CD14-positive monocyte (primary cell): Measurements from ENCODE around the gene ONECUT1. TPM values are rescaled to one million over a fixed set of nuclear protein-coding genes. Genes with fewer than 3 reads are reported as not detected.

Experiments
- DNase-seq, 3 donors: peaks; one replicate each; pipeline ENCODE4 v3.0.0-alpha.2; 2011 to 2022
- H2AFZ ChIP-seq: 2 replicates; pipeline ENCODE4 v1.6.0; 2012; ENCODE audit warnings: mild to moderate bottlenecking, low read depth, low read length, inconsistent platforms; ENCODE audit not compliant: insufficient read depth, poor library complexity, severe bottlenecking
- H3K27ac ChIP-seq, 2 donors: 1 replicate in 1 of 2; 2 replicates in 1 of 2; pipeline ENCODE4 v1.5.1; 2012 to 2013; ENCODE audit warnings: low read length in 2 of 2, control low read depth in 1 of 2, inconsistent platforms in 1 of 2, low read depth in 1 of 2, mild to moderate bottlenecking in 1 of 2
- H3K27me3 ChIP-seq, 2 donors: one replicate each; pipeline versions ENCODE4 v1.6.0 to v1.6.1; 2011 to 2013; ENCODE audit warnings: low read length in 2 of 2; ENCODE audit not compliant: control insufficient read depth in 2 of 2, insufficient read depth in 2 of 2
- H3K36me3 ChIP-seq, 2 donors: replicated peaks in 1 of 2; 1 replicate in 1 of 2; 2 replicates in 1 of 2; pipeline versions ENCODE4 v1.5.1 to v1.6.1; 2012 to 2013; ENCODE audit warnings: low read length in 2 of 2, control low read depth in 1 of 2, inconsistent platforms in 1 of 2, mild to moderate bottlenecking in 1 of 2; ENCODE audit not compliant: insufficient read depth in 2 of 2, control insufficient read depth in 1 of 2
- H3K4me1 ChIP-seq, 2 donors: 1 replicate in 1 of 2; 2 replicates in 1 of 2; pipeline versions ENCODE4 v1.5.1 to v1.6.1; 2012 to 2013; ENCODE audit warnings: low read length in 2 of 2, control low read depth in 1 of 2, inconsistent platforms in 1 of 2, mild to moderate bottlenecking in 1 of 2, moderate library complexity in 1 of 2; ENCODE audit not compliant: insufficient read depth in 2 of 2, control insufficient read depth in 1 of 2
- H3K4me2 ChIP-seq: replicated peaks from 2 replicates; pipeline ENCODE3; 2012; ENCODE audit warnings: low read length, moderate library complexity, mild to moderate bottlenecking; ENCODE audit not compliant: poor library complexity, severe bottlenecking; ENCODE audit errors: extremely low read depth
- H3K4me3 ChIP-seq, 3 experiments: fragments of 200-600 bp in 1 of 3; sonication (generic) in 1 of 3; replicated peaks in 1 of 3; 1 replicate in 2 of 3; 2 replicates in 1 of 3; pipeline ENCODE4 v1.5.1; 2011 to 2013; ENCODE audit warnings: low read length in 3 of 3, mild to moderate bottlenecking in 3 of 3, control low read depth in 2 of 3, low read depth in 2 of 3, inconsistent platforms in 1 of 3, moderate library complexity in 1 of 3
- H3K79me2 ChIP-seq: 2 replicates; pipeline ENCODE4 v1.6.0; 2012; ENCODE audit warnings: mild to moderate bottlenecking, control low read depth, inconsistent platforms, low read length, moderate library complexity; ENCODE audit not compliant: insufficient read depth
- H3K9ac ChIP-seq: 2 replicates; pipeline ENCODE4 v1.6.0; 2017; ENCODE audit warnings: low read length, mild to moderate bottlenecking; ENCODE audit not compliant: insufficient read depth, poor library complexity, severe bottlenecking
- H3K9me3 ChIP-seq, 2 donors: replicated peaks in 1 of 2; 1 replicate in 1 of 2; 2 replicates in 1 of 2; pipeline versions ENCODE4 v1.5.1 to v1.6.1; 2012 to 2013; ENCODE audit warnings: low read length in 2 of 2, control low read depth in 1 of 2; ENCODE audit not compliant: control insufficient read depth in 1 of 2, insufficient read depth in 1 of 2
- H4K20me1 ChIP-seq: 2 replicates; pipeline ENCODE4 v1.6.0; 2012; ENCODE audit warnings: mild to moderate bottlenecking, low read length, control low read depth, moderate library complexity; ENCODE audit not compliant: insufficient read depth
- H3K27ac Mint-ChIP-seq, 7 donors: one replicate each; pipeline ENCODE4 v1.8.0; 2020; ENCODE audit warnings: mild to moderate bottlenecking in 7 of 7, mixed read lengths in 7 of 7, moderate library complexity in 6 of 7, inconsistent platforms in 2 of 7
- H3K27me3 Mint-ChIP-seq, 3 donors: one replicate each; pipeline ENCODE4 v1.8.0; 2021 to 2022; ENCODE audit warnings: low read depth in 3 of 3, mild to moderate bottlenecking in 3 of 3, mixed read lengths in 3 of 3, moderate library complexity in 3 of 3, inconsistent platforms in 1 of 3
- H3K36me3 Mint-ChIP-seq, 2 donors: one replicate each; pipeline ENCODE4 v1.8.0; 2020; ENCODE audit warnings: mixed read lengths in 2 of 2, inconsistent platforms in 1 of 2, mild to moderate bottlenecking in 1 of 2
- H3K4me1 Mint-ChIP-seq: one replicate; pipeline ENCODE4 v1.8.0; 2020; ENCODE audit warnings: mild to moderate bottlenecking, mixed read lengths
- H3K4me3 Mint-ChIP-seq, 2 donors: one replicate each; pipeline ENCODE4 v1.8.0; 2020; ENCODE audit warnings: mild to moderate bottlenecking in 2 of 2, mixed read lengths in 2 of 2, moderate library complexity in 1 of 2
- H3K9me3 Mint-ChIP-seq, 7 donors: one replicate each; pipeline ENCODE4 v1.8.0; 2020 to 2022; ENCODE audit warnings: mixed read lengths in 7 of 7, mild to moderate bottlenecking in 6 of 7, moderate library complexity in 6 of 7, inconsistent platforms in 2 of 7
- CTCF ChIP-seq: fragments of 200-600 bp; IDR thresholded peaks from one replicate; pipeline ENCODE4 v1.8.0; 2022; ENCODE audit warnings: antibody characterized with exemption, mild to moderate bottlenecking
- WGBS: methylation state at CpG from one replicate; pipeline ENCODE4 v1.1.5; 2013; ENCODE audit warnings: missing lambda C conversion rate; ENCODE audit not compliant: insufficient coverage; 5-methylcytosine and 5-hydroxymethylcytosine counted together
- intact Hi-C, 2 donors: fragments of 100-400 bp; cut with micrococcal nuclease; formaldehyde crosslinking; loops; one replicate each; pipeline versions ENCODE4 v1.15.0 to v1.15.1; 2023
- polyA plus RNA-seq, 3 donors: library from polyadenylated mRNA; depleted of rRNA in 1 of 3; unstranded in 2 of 3; stranded (reverse) in 1 of 3; fragments of 300-500 nt in 2 of 3; fragments of >200 nt in 1 of 3; fragmentation: Illumina TruSeq in 2 of 3; gene quantifications; 1 replicate in 2 of 3; 2 replicates in 1 of 3; pipeline ENCODE4 v1.2.3, GENCODE V29; 2012 to 2021

Gene ONECUT1
- polyA plus RNA-seq, 3 donors: not detected

- peaks cover 13% of the 10 kb centered on the region for H3K4me1 Mint-ChIP-seq
- H3K9ac ChIP-seq: no peak overlapping the region
- no peak overlapping the region for H3K27ac Mint-ChIP-seq
- TF ChIP-seq CTCF: no peak
- H3K4me1 ChIP-seq: peaks cover 4 to 8% of the 10 kb centered on the region in 2 donors
- no peaks in the 10 kb centered on the region for H3K36me3 ChIP-seq
- no peak overlapping the region for H3K4me3 ChIP-seq
- no peak overlapping the region for H3K27ac ChIP-seq
- H4K20me1 ChIP-seq: no peaks in the 10 kb centered on the region
- H3K79me2 ChIP-seq: no peaks in the 10 kb centered on the region
- H3K4me3 Mint-ChIP-seq: no peak overlapping the region
- 92% methylated on average over 2 of the region's 5 CpGs for WGBS
- intact Hi-C loops: no loop called here
- H3K36me3 Mint-ChIP-seq: no peaks in the 10 kb centered on the region
- no peak overlapping the region for H2AFZ ChIP-seq
- peaks cover 0 to 1% (median 0%) of the 10 kb centered on the region in 7 donors for H3K9me3 Mint-ChIP-seq
- no peaks in the 10 kb centered on the region for H3K9me3 ChIP-seq
- H3K27me3 ChIP-seq: peaks cover 10 to 11% of the 10 kb centered on the region in 2 donors
- DNase-seq: no peak
- no peak overlapping the region for H3K4me2 ChIP-seq
- peaks cover 13 to 28% (median 24%) of the 10 kb centered on the region in 3 donors for H3K27me3 Mint-ChIP-seq
These were observed 25.4 kb downstream of the ONECUT1 start for GRCh38 chr15:52764731-52765130.

DNA sequence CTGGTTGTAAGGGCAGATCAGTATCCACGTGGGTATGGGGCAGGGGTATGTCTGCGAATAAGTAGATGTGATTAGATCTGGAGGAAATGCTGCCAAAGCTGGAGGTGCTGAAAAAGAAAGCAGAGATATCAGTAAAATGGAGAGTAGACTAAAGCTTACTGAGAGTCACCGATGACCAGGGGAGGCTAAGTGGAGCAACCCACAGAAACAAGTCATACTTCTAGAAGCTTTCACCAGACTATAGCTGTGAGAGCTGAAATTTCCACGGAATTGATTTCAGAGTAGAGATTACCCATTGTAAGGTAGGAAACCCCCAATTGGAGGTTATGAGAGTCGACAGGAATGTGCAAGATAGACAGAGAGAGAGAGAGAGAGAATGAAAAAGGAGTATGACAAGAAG lies 27.5 kb downstream of the ONECUT1 start:
- 90% methylated on average over 4 of the region's 5 CpGs for WGBS
- Mint-ChIP-seq H3K9me3 (no peaks in the 10 kb centered on the region), H3K36me3 (no peaks in the 10 kb centered on the region), H3K27ac (no peak overlapping the region), H3K4me3 (no peak overlapping the region), H3K27me3 (peaks cover 12 to 23% (median 19%) of the 10 kb centered on the region in 3 donors), H3K4me1 (peaks cover 13% of the 10 kb centered on the region)
- no peak for TF ChIP-seq CTCF
- H3K27me3 ChIP-seq: peaks cover 0 to 7% of the 10 kb centered on the region in 2 donors
- H3K4me3 ChIP-seq: no peak overlapping the region
- H3K9me3 ChIP-seq: no peaks in the 10 kb centered on the region
- no peaks in the 10 kb centered on the region for H3K36me3 ChIP-seq
- H3K4me2 ChIP-seq: no peak overlapping the region
- DNase-seq: no peak
- peaks cover 4 to 8% of the 10 kb centered on the region in 2 donors for H3K4me1 ChIP-seq
- no peaks in the 10 kb centered on the region for H4K20me1 ChIP-seq
- no peak overlapping the region for H3K27ac ChIP-seq
- H3K9ac ChIP-seq: no peak overlapping the region
- no peaks in the 10 kb centered on the region for H3K79me2 ChIP-seq
- intact Hi-C loops: no loop called here
- H2AFZ ChIP-seq: no peak overlapping the region
